ENCODE data around the gene DYSF. TPM values are rescaled to one million over a fixed set of nuclear protein-coding genes. Genes with fewer than 3 reads are reported as not detected.

The DYSF gene
- total RNA-seq, 1 experiment from 2014 or later: 0.89 TPM

GRCh38 chr2:71505770-71506140, 52.4 kb downstream of the DYSF start:
- H3K27me3 ChIP-seq (ENCODE audit: insufficient read depth, low read length): no peaks in the 10 kb centered on the region
- ChIA-PET POLR2A (no interaction called here), CTCF (interaction anchor here (1.9 kb wide), 1 partner anchor 206 kb away, joined by 8 read pairs; no protein-coding TSS in a partner anchor), RAD21 (ENCODE audit: low non-redundant PET in 1 of 2, low total read pairs in 2 of 2, uncharacterized antibody in 2 of 2, unreplicated experiment in 2 of 2) (no interaction called here)
- H3K36me3 ChIP-seq (ENCODE audit: control insufficient read depth in 1 of 2, insufficient read depth in 2 of 2, low read length in 2 of 2): no peaks in the 10 kb centered on the region
- H3K4me1 ChIP-seq (ENCODE audit: control insufficient read depth in 1 of 2, insufficient read depth in 2 of 2, low read length in 2 of 2): peaks cover 0 to 11% of the 10 kb centered on the region in 2 experiments; a peak in 2 of 4 replicates
- H3K9me3 ChIP-seq (ENCODE audit: control insufficient read depth in 1 of 2, insufficient read depth in 1 of 2, low read depth in 1 of 2, low read length in 2 of 2): no peaks in the 10 kb centered on the region
- no peaks in the 10 kb centered on the region for H3K79me2 ChIP-seq (ENCODE audit: insufficient read depth, low read length)
- no peak overlapping the region for H3K4me3 ChIP-seq (replicated peaks in 1 of 2; ENCODE audit: low read depth in 1 of 2, low read length in 2 of 2)
- H2AFZ ChIP-seq (ENCODE audit: low read depth, low read length, poor library complexity, severe bottlenecking): no peak overlapping the region
- no peaks in the 10 kb centered on the region for H4K20me1 ChIP-seq (ENCODE audit: insufficient read depth)
- intact Hi-C loops (cut with micrococcal nuclease): no loop called here
- no TSS peak for BruUV-seq (replicated peaks)
- H3K9me2 ChIP-seq (ENCODE audit: insufficient read depth): no peaks in the 10 kb centered on the region
- H3K9ac ChIP-seq (ENCODE audit: low read length): no peak overlapping the region
- no peak for TF ChIP-seq POLR2A (IDR thresholded peaks at IDR 0.05; ENCODE audit: borderline replicate concordance, extremely low read depth, insufficient read depth, insufficient read length)
- TF ChIP-seq SP1 (IDR thresholded peaks at IDR 0.05; ENCODE audit: low read depth): no peak
- TF ChIP-seq SIN3A (IDR thresholded peaks at IDR 0.05; ENCODE audit: low read depth): no peak
- no peak for TF ChIP-seq SRF (IDR thresholded peaks at IDR 0.05; ENCODE audit: low read depth)
- ATAC-seq (no peak), DNase-seq (ENCODE audit: low read depth, low spot score) (no peak)
- no peak overlapping the region for H3K27ac ChIP-seq (ENCODE audit: low read depth, low read length)
- no peak overlapping the region for H3K4me2 ChIP-seq (ENCODE audit: low read length)

GRCh38 chr2:71506222-71507153, 53.1 kb downstream of the DYSF start:
- TF ChIP-seq, protein P1, sequence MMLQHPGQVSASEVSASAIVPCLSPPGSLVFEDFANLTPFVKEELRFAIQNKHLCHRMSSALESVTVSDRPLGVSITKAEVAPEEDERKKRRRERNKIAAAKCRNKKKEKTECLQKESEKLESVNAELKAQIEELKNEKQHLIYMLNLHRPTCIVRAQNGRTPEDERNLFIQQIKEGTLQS (IDR thresholded peaks at IDR 0.05): no peak
- TF ChIP-seq MAX (IDR thresholded peaks at IDR 0.05) (no peak), CBX3 (IDR thresholded peaks at IDR 0.05; ENCODE audit: low read depth) (no peak), SIN3A (IDR thresholded peaks at IDR 0.05; ENCODE audit: low read depth) (no peak), ZFX (IDR thresholded peaks at IDR 0.05) (no peak), ELF1 (IDR thresholded peaks at IDR 0.05; ENCODE audit: borderline replicate concordance, low read depth) (no peak), SP1 (IDR thresholded peaks at IDR 0.05; ENCODE audit: low read depth) (no peak), TCF7L2 (IDR thresholded peaks at IDR 0.05; ENCODE audit: borderline replicate concordance, extremely low read depth, insufficient read depth, insufficient read length) (no peak), POLR2AphosphoS5 (IDR thresholded peaks at IDR 0.05; ENCODE audit: low read depth, low read length) (no peak), FOSL1 (IDR thresholded peaks at IDR 0.05; ENCODE audit: low read depth) (no peak), EGR1 (IDR thresholded peaks at IDR 0.05; ENCODE audit: low read depth) (no peak), ZBTB33 (IDR thresholded peaks at IDR 0.05; ENCODE audit: extremely low read depth, insufficient replicate concordance, low read length) (no peak)
- H4K20me1 ChIP-seq (ENCODE audit: insufficient read depth): no peaks in the 10 kb centered on the region
- H3K4me2 ChIP-seq (ENCODE audit: low read length): no peak overlapping the region
- no peak overlapping the region for H3K27ac ChIP-seq (ENCODE audit: low read depth, low read length)
- H2AFZ ChIP-seq (ENCODE audit: low read depth, low read length, poor library complexity, severe bottlenecking): no peak overlapping the region
- H3K9me2 ChIP-seq (ENCODE audit: insufficient read depth): no peaks in the 10 kb centered on the region
- no peak for DNase-seq (ENCODE audit: low read depth, low spot score)
- no TSS peak for BruUV-seq (replicated peaks)
- intact Hi-C loops (cut with micrococcal nuclease): no loop called here
- H3K4me1 ChIP-seq (ENCODE audit: control insufficient read depth in 1 of 2, insufficient read depth in 2 of 2, low read length in 2 of 2): peaks cover 0 to 11% of the 10 kb centered on the region in 2 experiments; a peak in 2 of 4 replicates
- no peaks in the 10 kb centered on the region for H3K79me2 ChIP-seq (ENCODE audit: insufficient read depth, low read length)
- H3K9me3 ChIP-seq (ENCODE audit: control insufficient read depth in 1 of 2, insufficient read depth in 1 of 2, low read depth in 1 of 2, low read length in 2 of 2): no peaks in the 10 kb centered on the region
- no peaks in the 10 kb centered on the region for H3K36me3 ChIP-seq (ENCODE audit: control insufficient read depth in 1 of 2, insufficient read depth in 2 of 2, low read length in 2 of 2)
- ChIA-PET RAD21 (ENCODE audit: low non-redundant PET in 1 of 2, low total read pairs in 2 of 2, uncharacterized antibody in 2 of 2, unreplicated experiment in 2 of 2) (no interaction called here), POLR2A (no interaction called here), CTCF (interaction anchor here (0.9 to 1.9 kb wide), 2 partner anchors 45 to 207 kb away, joined by 3 to 8 read pairs; no protein-coding TSS in a partner anchor)
- no peak overlapping the region for H3K4me3 ChIP-seq (replicated peaks in 1 of 2; ENCODE audit: low read depth in 1 of 2, low read length in 2 of 2)
- H3K9ac ChIP-seq (ENCODE audit: low read length): no peak overlapping the region
- no peaks in the 10 kb centered on the region for H3K27me3 ChIP-seq (ENCODE audit: insufficient read depth, low read length)
- no peak for ATAC-seq
